SK-N-SH treated with all-trans-retinoic acid at 6 μM for 48 hours (cell line): ENCODE data around the gene KRTAP10-7.

Experiments used
- GLIS3 ChIP-seq: fragments of 250-450 bp; sonication (Bioruptor Pico); IDR thresholded peaks from 2 replicates; pipeline ENCODE4 v1.5.0; 2020; ENCODE audit warnings: mild to moderate bottlenecking, moderate library complexity
- ISL1 ChIP-seq: fragments of 250-450 bp; sonication (Bioruptor Pico); IDR thresholded peaks from 2 replicates; pipeline ENCODE4 v2.1.2; 2022; ENCODE audit warnings: mild to moderate bottlenecking, moderate library complexity
- PPARA ChIP-seq: fragments of 250-450 bp; sonication (Bioruptor Pico); IDR thresholded peaks from 2 replicates; pipeline ENCODE4 v1.5.0; 2020; ENCODE audit warnings: mild to moderate bottlenecking, borderline replicate concordance
- TCF4 ChIP-seq: fragments of 250-450 bp; sonication (Bioruptor Pico); IDR thresholded peaks from 2 replicates; pipeline ENCODE4 v1.8.0; 2021; ENCODE audit warnings: mild to moderate bottlenecking, moderate library complexity, borderline replicate concordance
- ZFP30 ChIP-seq: fragments of 450-650 bp; formaldehyde crosslinking; IDR thresholded peaks from 2 replicates; pipeline ENCODE4 v1.5.0; 2022; ENCODE audit warnings: mild to moderate bottlenecking, moderate library complexity
- ZNF8 ChIP-seq: fragments of 450-650 bp; formaldehyde crosslinking; IDR thresholded peaks from 2 replicates; pipeline ENCODE4 v1.5.0; 2020; ENCODE audit warnings: mild to moderate bottlenecking, moderate library complexity
- TF ChIP-seq, protein P1 (sequence below): fragments of 250-450 bp; sonication (Bioruptor Pico); IDR thresholded peaks from 2 replicates; pipeline ENCODE4 v1.5.1; 2020; ENCODE audit warnings: low read depth, mild to moderate bottlenecking, moderate library complexity
- TF ChIP-seq, protein P2 (sequence below): fragments of 250-450 bp; sonication (Bioruptor Pico); IDR thresholded peaks from 2 replicates; pipeline ENCODE4 v1.8.0; 2020; ENCODE audit warnings: mild to moderate bottlenecking, moderate library complexity, borderline replicate concordance

DNA sequence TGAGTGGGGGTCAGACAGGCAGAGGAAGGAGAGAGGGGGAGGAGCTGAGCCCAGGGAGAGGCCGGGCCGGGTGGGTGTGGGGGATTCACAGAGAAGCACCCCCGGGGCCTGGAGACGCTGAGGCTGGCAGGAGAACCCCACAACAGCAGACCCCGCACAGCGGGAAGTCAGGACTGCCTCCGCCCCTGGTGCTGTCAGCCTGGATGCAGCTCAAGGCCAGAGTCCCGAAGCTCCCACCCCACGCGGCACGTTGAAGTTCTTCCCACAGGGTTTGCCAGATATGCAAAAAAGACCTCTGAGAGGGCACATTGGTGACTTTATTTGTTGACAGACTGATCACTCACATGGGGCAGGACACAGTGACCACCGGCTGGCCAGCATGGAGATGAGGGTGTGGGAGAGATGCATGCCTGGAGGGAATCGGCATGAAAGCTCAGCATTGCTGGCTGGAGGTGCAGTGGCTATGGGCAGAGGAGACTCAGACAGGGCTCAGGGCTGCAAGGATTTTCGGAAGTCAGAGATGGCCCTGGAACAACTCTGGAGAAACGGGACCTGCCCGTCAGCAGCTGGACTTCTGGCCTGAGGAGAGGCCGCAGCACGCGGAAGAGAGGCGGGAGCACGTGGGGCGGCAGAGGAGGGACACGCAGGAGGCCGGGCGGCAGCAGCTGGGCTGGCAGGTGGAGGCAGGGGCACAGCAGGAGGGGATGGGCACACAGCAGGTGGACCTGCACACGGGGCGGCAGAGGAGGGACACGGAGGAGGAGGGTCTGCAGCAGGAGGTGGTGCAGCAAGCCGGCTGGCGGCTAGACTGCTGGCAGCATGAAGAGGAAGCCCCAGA is 42.7 kb upstream of the KRTAP10-7 start:
- TF ChIP-seq, protein P1, sequence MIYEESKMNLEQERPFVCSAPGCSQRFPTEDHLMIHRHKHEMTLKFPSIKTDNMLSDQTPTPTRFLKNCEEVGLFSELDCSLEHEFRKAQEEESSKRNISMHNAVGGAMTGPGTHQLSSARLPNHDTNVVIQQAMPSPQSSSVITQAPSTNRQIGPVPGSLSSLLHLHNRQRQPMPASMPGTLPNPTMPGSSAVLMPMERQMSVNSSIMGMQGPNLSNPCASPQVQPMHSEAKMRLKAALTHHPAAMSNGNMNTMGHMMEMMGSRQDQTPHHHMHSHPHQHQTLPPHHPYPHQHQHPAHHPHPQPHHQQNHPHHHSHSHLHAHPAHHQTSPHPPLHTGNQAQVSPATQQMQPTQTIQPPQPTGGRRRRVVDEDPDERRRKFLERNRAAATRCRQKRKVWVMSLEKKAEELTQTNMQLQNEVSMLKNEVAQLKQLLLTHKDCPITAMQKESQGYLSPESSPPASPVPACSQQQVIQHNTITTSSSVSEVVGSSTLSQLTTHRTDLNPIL (CRISPR knock-in tag) = no peak
- TF ChIP-seq GLIS3 (CRISPR knock-in tag) (no peak), PPARA (CRISPR knock-in tag) (no peak), ISL1 (CRISPR knock-in tag) (no peak), ZFP30 (no peak), ZNF8 (CRISPR knock-in tag) (no peak), TCF4 (CRISPR knock-in tag) (no peak)
- TF ChIP-seq, protein P2, sequence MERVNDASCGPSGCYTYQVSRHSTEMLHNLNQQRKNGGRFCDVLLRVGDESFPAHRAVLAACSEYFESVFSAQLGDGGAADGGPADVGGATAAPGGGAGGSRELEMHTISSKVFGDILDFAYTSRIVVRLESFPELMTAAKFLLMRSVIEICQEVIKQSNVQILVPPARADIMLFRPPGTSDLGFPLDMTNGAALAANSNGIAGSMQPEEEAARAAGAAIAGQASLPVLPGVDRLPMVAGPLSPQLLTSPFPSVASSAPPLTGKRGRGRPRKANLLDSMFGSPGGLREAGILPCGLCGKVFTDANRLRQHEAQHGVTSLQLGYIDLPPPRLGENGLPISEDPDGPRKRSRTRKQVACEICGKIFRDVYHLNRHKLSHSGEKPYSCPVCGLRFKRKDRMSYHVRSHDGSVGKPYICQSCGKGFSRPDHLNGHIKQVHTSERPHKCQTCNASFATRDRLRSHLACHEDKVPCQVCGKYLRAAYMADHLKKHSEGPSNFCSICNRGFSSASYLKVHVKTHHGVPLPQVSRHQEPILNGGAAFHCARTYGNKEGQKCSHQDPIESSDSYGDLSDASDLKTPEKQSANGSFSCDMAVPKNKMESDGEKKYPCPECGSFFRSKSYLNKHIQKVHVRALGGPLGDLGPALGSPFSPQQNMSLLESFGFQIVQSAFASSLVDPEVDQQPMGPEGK = no peak
